ENCODE data around the gene CCDC50.

CCDC50 gene

DNA sequence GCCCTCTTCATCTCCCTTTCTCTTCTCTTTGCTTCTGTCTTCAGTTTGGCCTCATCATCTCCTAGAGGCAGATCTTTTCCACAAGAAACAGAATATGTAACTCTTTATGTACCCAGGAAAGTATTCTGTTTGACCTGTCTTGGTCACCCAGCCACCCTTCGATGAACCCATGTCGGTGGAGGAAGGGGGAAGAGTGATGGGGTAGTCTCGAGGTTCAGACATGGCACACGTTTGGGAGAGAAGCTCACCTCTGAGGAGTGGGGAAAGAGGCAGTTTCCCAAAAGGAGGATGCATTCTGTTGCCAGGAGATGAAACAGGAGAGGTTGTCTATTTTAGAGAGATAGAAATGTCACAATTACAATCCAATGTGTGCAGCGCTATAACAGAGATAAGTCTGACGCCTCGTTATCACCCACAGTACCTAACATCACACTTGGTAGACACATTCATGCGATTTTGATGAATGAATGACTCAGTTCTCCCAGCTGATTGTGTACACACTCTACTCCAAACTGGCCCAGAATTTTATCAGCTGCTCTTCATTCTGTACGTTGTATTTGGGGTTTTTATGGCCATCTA, 722 bp upstream of the CCDC50 start:
- peak overlapping the region; percentile 65 for H3K4me3 ChIP-seq (replicated peaks; ENCODE audit: low read depth, low read length)
- no peak for TF ChIP-seq CTCF (IDR thresholded peaks at IDR 0.05; ENCODE audit: low read depth, low read length, missing control alignments)
- no peak for DNase-seq (ENCODE audit: extremely low read depth, low read depth)

- peak within 1 kb of the TSS; percentile 65 for H3K4me3 ChIP-seq (replicated peaks; ENCODE audit: low read depth, low read length)
- DNase-seq (ENCODE audit: extremely low read depth, low read depth) = no peak
- TF ChIP-seq CTCF (IDR thresholded peaks at IDR 0.05; ENCODE audit: low read depth, low read length, missing control alignments) = no peak
Measured at GRCh38 chr3:191329654-191330529, 698 bp downstream of the CCDC50 start, which contains the start of gene UTS2B. Gene UTS2B, minus strand, starts transcription at chr3:191330526. Its CDS starts 48,337 bp downstream, at chr3:191282189.

- peak overlapping the region; percentile 65 for H3K4me3 ChIP-seq (replicated peaks; ENCODE audit: low read depth, low read length)
- no peak for TF ChIP-seq CTCF (IDR thresholded peaks at IDR 0.05; ENCODE audit: low read depth, low read length, missing control alignments)
- DNase-seq (ENCODE audit: extremely low read depth, low read depth) = no peak
Measured at GRCh38 chr3:191330530-191331048, 1.4 kb downstream of the CCDC50 start.

- no peak for TF ChIP-seq CTCF (IDR thresholded peaks at IDR 0.05; ENCODE audit: low read depth, low read length, missing control alignments)
- DNase-seq (ENCODE audit: extremely low read depth, low read depth) = no peak
- H3K4me3 ChIP-seq (replicated peaks; ENCODE audit: low read depth, low read length) = peak overlapping the region; percentile 65
Measured at GRCh38 chr3:191331388-191331787, 2.2 kb downstream of the CCDC50 start.

DNA sequence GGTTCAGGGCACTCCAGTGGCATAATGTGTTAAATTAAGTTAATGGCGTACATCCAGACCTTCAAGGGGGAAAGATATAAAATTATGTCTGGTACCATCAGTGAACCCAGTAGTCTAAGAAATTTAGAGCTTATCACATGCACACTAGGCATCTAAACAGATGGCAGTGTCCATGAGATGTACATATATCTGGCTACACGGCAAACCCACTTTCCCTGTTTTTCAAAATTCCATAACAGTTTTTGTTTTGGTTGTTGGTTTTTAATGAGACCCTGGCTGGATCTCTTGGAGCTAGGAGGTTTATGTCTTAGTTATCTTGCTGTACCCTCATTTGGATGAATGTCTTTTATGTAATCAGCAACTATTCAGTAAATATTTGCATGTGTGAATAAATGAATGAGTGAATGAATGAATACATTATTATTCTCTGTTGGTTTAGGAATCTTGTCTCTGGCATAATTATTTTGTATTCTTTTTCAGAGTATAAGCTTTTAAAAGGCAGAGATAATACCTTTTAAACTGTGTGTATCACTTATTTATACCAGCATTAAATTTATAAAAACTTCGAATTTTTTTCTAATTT, 4.2 kb downstream of the CCDC50 start:
- no peak overlapping the region for H3K4me3 ChIP-seq (replicated peaks; ENCODE audit: low read depth, low read length)
- no peak for DNase-seq (ENCODE audit: extremely low read depth, low read depth)
- no peak for TF ChIP-seq CTCF (IDR thresholded peaks at IDR 0.05; ENCODE audit: low read depth, low read length, missing control alignments)

- no peak overlapping the region for H3K4me3 ChIP-seq (replicated peaks; ENCODE audit: low read depth, low read length)
- DNase-seq (ENCODE audit: extremely low read depth, low read depth) = no peak
- TF ChIP-seq CTCF (IDR thresholded peaks at IDR 0.05; ENCODE audit: low read depth, low read length, missing control alignments) = no peak
Measured at GRCh38 chr3:191334346-191334893, 5.2 kb downstream of the CCDC50 start.
